ENCODE data around the gene CHURC1.

DNA sequence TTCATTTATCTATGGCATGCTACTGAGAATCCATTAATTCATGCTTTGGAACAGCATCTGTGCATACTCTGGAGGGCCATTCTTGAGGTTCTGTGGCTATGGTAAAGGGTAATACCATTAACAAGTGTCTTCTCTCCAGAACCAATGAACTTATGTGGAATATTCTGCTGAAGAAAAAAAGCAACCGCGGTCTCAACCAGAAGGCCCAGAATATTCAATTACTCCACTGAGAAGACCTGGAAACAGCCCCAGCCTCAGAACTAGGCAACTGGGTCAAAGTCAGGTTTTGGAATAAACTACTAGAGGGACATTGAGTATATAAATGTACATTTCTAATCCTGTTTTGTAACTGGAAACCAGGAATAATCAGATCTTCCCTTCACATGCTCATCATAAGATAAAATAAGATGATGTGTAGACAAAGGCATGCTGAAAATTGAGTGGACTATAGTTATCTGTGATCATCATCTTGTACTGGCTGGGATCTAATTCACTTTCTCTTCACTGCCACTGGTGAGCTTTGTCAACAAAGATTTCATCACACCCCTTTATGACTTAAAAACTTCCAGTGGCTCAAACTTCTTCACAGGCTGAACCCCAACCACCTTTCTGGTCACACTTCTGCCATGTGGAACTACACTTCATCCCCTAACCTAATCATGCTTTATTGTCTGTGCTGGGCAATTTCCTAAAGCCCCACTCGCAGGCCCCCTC is 40.6 kb upstream of the CHURC1 start:
- TF ChIP-seq, protein P1, sequence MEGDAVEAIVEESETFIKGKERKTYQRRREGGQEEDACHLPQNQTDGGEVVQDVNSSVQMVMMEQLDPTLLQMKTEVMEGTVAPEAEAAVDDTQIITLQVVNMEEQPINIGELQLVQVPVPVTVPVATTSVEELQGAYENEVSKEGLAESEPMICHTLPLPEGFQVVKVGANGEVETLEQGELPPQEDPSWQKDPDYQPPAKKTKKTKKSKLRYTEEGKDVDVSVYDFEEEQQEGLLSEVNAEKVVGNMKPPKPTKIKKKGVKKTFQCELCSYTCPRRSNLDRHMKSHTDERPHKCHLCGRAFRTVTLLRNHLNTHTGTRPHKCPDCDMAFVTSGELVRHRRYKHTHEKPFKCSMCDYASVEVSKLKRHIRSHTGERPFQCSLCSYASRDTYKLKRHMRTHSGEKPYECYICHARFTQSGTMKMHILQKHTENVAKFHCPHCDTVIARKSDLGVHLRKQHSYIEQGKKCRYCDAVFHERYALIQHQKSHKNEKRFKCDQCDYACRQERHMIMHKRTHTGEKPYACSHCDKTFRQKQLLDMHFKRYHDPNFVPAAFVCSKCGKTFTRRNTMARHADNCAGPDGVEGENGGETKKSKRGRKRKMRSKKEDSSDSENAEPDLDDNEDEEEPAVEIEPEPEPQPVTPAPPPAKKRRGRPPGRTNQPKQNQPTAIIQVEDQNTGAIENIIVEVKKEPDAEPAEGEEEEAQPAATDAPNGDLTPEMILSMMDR (IDR thresholded peaks at IDR 0.05) = no peak
- TF ChIP-seq POLR2A (IDR thresholded peaks at IDR 0.05) = no peak

Data from testis (tissue), 2 donors.